Psoas muscle (tissue), 8 donors: ENCODE results near the gene CA10. TPM values are rescaled to one million over a fixed set of nuclear protein-coding genes. Genes with fewer than 3 reads are reported as not detected.

ENCODE experiments used
- ATAC-seq, 4 donors: fragments of 200-7000 bp; cut with Tn5 transposase; one replicate each; pipeline ENCODE4 v1.9.1; 2020; ENCODE audit warnings: moderate library complexity in 3 of 4, mild to moderate bottlenecking in 2 of 4
- DNase-seq, 2 donors: peaks; one replicate each; pipeline ENCODE4 v3.0.0-alpha.2; 2020
- H3K27ac ChIP-seq: fragments of 200-600 bp; one replicate; pipeline ENCODE4 v1.8.0; 2022
- H3K27me3 ChIP-seq, 3 donors: fragments of 200-600 bp in 1 of 3; one replicate each; pipeline versions ENCODE4 v1.6.1 to v1.8.0; 2013 to 2022; ENCODE audit warnings: low read length in 2 of 3, mild to moderate bottlenecking in 2 of 3, moderate library complexity in 1 of 3; ENCODE audit not compliant: insufficient read depth in 3 of 3
- H3K36me3 ChIP-seq, 2 donors: fragments of 200-600 bp in 1 of 2; one replicate each; pipeline versions ENCODE4 v1.6.1 to v1.8.0; 2013 to 2022; ENCODE audit warnings: low read depth in 1 of 2, mild to moderate bottlenecking in 1 of 2, moderate library complexity in 1 of 2; ENCODE audit not compliant: insufficient read depth in 1 of 2
- H3K4me1 ChIP-seq: fragments of 200-600 bp; one replicate; pipeline ENCODE4 v1.8.0; 2022
- H3K4me3 ChIP-seq: fragments of 200-600 bp; one replicate; pipeline ENCODE4 v1.8.0; 2022; ENCODE audit warnings: mild to moderate bottlenecking
- H3K9me3 ChIP-seq: fragments of 200-600 bp; one replicate; pipeline ENCODE4 v1.8.0; 2022
- CTCF ChIP-seq: fragments of 200-600 bp; IDR thresholded peaks from one replicate; pipeline ENCODE4 v1.8.0; 2022; ENCODE audit warnings: antibody characterized with exemption
- WGBS, 3 donors: extraction: QIAGEN DNeasy Blood & Tissue Kit; methylation state at CpG; one replicate each; pipeline versions ENCODE4 v1.1.6 to v1.1.7; 2013; 5-methylcytosine and 5-hydroxymethylcytosine counted together
- intact Hi-C, 2 donors: fragments of 100-400 bp; cut with DNase I; formaldehyde crosslinking; loops; one replicate each; pipeline versions ENCODE4 v1.11.0 to v1.14.2; 2022
- polyA plus RNA-seq, 3 donors: library from polyadenylated mRNA; stranded (reverse); fragments of 200-250 nt; gene quantifications; one replicate each; pipeline ENCODE4 v1.2.3, GENCODE V29; 2013
- total RNA-seq, 4 donors: library from RNA; stranded (reverse); fragmentation: NEBNext Ultra II Directional in 2 of 4; extraction: Animal tissue kit (Norgen Biotek cat#: 25700) in 2 of 4; gene quantifications; one replicate each; pipeline versions ENCODE4 v1.2.1 to v1.2.4, GENCODE V29; 2021 to 2023
- donor health status: healthy with polysubstance abuse.
- donor health status: DM: no; HTN: no; CAD: no; lungs with moderate emphysema.
- donor health status: Bipolar disorder and iron deficiency.
- donor health status: healthy.
- donor health status: DM: yes; HTN: yes; CAD: no.
- donor health status: DM: no; HTN: no; CAD: no.
- donor health status: DM: no; HTN: no; CAD: no.
- donor health status: DM: yes; HTN: yes; CAD: no.

The CA10 gene
- total and polyA plus RNA-seq, 7 donors: 0.03 to 0.04 TPM; not detected in 5

DNA sequence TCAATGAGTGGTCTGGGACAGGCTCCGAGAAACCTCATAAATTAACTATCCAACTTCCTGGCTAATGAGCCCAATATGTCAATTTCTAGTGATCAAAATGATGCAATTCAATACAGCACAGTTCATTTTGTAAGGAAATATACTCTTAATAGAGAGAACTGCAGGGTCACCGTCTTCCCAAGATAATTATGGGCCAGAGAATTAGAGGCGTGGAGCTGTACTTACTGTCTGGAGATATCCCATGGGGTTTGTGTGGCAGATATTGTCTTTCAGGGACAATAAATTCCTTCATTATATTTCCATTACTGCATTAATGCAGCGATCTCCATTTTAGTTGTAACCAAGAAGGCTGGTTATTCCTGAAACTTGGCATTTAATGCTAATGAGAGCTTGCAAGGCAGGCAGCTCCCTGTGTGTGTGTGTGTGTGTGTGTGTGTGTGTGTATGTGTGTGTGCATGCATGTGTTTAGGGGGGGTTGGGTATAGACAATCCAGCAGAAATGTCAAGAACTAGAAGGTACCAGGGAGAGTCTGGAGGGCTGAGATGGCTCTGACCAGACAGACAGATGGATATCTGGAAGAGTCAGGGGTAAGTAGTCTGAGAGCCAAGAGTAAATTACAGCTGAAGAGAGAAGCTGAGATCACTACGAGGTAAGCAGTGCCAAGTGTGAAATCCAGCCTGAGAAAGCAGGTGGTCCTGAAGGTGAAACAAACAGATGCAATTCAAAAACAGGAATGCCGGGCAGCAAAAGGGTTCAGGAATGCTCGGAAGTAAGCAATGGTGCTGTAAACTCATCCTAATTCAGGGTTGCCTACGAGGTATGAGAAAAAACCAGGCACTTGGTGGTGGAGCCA is 393.0 kb downstream of the CA10 start:
- H3K9me3 ChIP-seq: no peaks in the 10 kb centered on the region
- no peak overlapping the region for H3K27ac ChIP-seq
- H3K36me3 ChIP-seq: no peaks in the 10 kb centered on the region
- H3K4me3 ChIP-seq: no peak overlapping the region
- WGBS, 3 donors: 44 to 57% (median 50%) methylated on average over 8 of the region's 8 CpGs
- TF ChIP-seq CTCF: no peak
- ATAC-seq (no peak), DNase-seq (no peak)
- no peaks in the 10 kb centered on the region for H3K27me3 ChIP-seq
- H3K4me1 ChIP-seq: no peaks in the 10 kb centered on the region
- intact Hi-C loops: loop anchor here in 1 of 2 donors (10.0 kb wide), 1 partner anchor 339 kb away; no protein-coding TSS in a partner anchor

- no peak overlapping the region for H3K27ac ChIP-seq
- intact Hi-C loops: loop anchor here (5.0 to 10.0 kb wide), 2 partner anchors 340 to 343 kb away; no protein-coding TSS in a partner anchor
- H3K4me1 ChIP-seq: no peaks in the 10 kb centered on the region
- H3K27me3 ChIP-seq: no peaks in the 10 kb centered on the region
- H3K36me3 ChIP-seq: no peaks in the 10 kb centered on the region
- WGBS, 3 donors: 13 to 16% (median 14%) methylated on average over 4 of the region's 4 CpGs
- no peak overlapping the region for H3K4me3 ChIP-seq
- ATAC-seq: peak; percentile 79 to 89 (median 84)
- DNase-seq: peak in 1 of 2 donors; percentile 18
- no peaks in the 10 kb centered on the region for H3K9me3 ChIP-seq
- peak; percentile 81 for TF ChIP-seq CTCF
Measured at GRCh38 chr17:51764387-51764971, 394.0 kb downstream of the CA10 start.

GRCh38 chr17:51763058-51763457 is 395.5 kb downstream of the CA10 start:
- Histone ChIP-seq H3K4me1 (no peaks in the 10 kb centered on the region), H3K36me3 (no peaks in the 10 kb centered on the region), H3K9me3 (no peaks in the 10 kb centered on the region), H3K4me3 (no peak overlapping the region), H3K27ac (no peak overlapping the region), H3K27me3 (no peaks in the 10 kb centered on the region)
- no peak for TF ChIP-seq CTCF
- ATAC-seq: no peak
- intact Hi-C loops: loop anchor here (5.0 to 10.0 kb wide), 2 partner anchors 342 to 344 kb away; no protein-coding TSS in a partner anchor
- 52 to 55% (median 52%) methylated on average over 3 of the region's 3 CpGs for WGBS, 3 donors
- no peak for DNase-seq

GRCh38 chr17:51761105-51761504 is 397.4 kb downstream of the CA10 start:
- DNase-seq: no peak
- intact Hi-C loops: loop anchor here (5.0 to 10.0 kb wide), 2 partner anchors 344 to 346 kb away; no protein-coding TSS in a partner anchor
- no peaks in the 10 kb centered on the region for H3K27me3 ChIP-seq
- no peak overlapping the region for H3K4me3 ChIP-seq
- no peaks in the 10 kb centered on the region for H3K4me1 ChIP-seq
- H3K9me3 ChIP-seq: no peaks in the 10 kb centered on the region
- TF ChIP-seq CTCF: no peak
- H3K36me3 ChIP-seq: no peaks in the 10 kb centered on the region
- ATAC-seq: no peak
- H3K27ac ChIP-seq: no peak overlapping the region
- WGBS, 3 donors: 46 to 62% (median 49%) methylated on average over 1 of the region's 1 CpG
